Measurements from ENCODE around the gene MICAL2. TPM values are rescaled to one million over a fixed set of nuclear protein-coding genes. Genes with fewer than 3 reads are reported as not detected.

MICAL2 gene
- total and polyA plus RNA-seq, 2 donors (not counting 1 experiment from before 2014, with no cell fraction given) = 0.32 to 0.40 TPM

GRCh38 chr11:12167061-12168000 is 56.9 kb downstream of the MICAL2 start:
- H3K27ac ChIP-seq (ENCODE audit: low read length in 2 of 2) = no peak overlapping the region
- WGBS (ENCODE audit: insufficient coverage) = 92% methylated on average over 16 of the region's 16 CpGs
- CTCF ChIA-PET = no interaction called here
- no peaks in the 10 kb centered on the region for H4K20me1 ChIP-seq (ENCODE audit: control insufficient read depth, insufficient read depth, low read length, poor library complexity, severe bottlenecking)
- POLR2A ChIA-PET = no interaction called here
- no peak overlapping the region for H3K4me2 ChIP-seq (replicated peaks; ENCODE audit: low read depth, low read length, poor library complexity, severe bottlenecking)
- H3K4me1 ChIP-seq (ENCODE audit: control insufficient read depth in 2 of 2, insufficient read depth in 2 of 2, low read length in 2 of 2) = no peaks in the 10 kb centered on the region
- intact Hi-C loops (cut with micrococcal nuclease) = no loop called here
- Mint-ChIP-seq H3K27me3 (peaks cover 14% of the 10 kb centered on the region), H3K4me3 (no peak overlapping the region), H3K9me3 (ENCODE audit: insufficient read depth) (no peaks in the 10 kb centered on the region), H3K4me1 (no peaks in the 10 kb centered on the region), H3K27ac (no peak overlapping the region)
- TF ChIP-seq EZH2 (IDR thresholded peaks at IDR 0.05; ENCODE audit: borderline replicate concordance, insufficient read depth, low read depth, low read length, poor library complexity, severe bottlenecking) (no peak), CTCF (IDR thresholded peaks at IDR 0.05) (no peak)
- no peaks in the 10 kb centered on the region for H3K9me3 ChIP-seq (ENCODE audit: control extremely low read depth in 1 of 3, control insufficient read depth in 2 of 3, insufficient read depth in 1 of 3, low read length in 2 of 3)
- ATAC-seq (ENCODE audit: low read depth) (no peak), DNase-seq (no peak)
- H3K9ac ChIP-seq (ENCODE audit: low read length) = no peak overlapping the region
- H3K27me3 ChIP-seq (replicated peaks in 1 of 4; ENCODE audit: control extremely low read depth in 1 of 4, control insufficient read depth in 3 of 4, insufficient read depth in 4 of 4, low read length in 3 of 4) = no peaks in the 10 kb centered on the region
- no peak overlapping the region for H3K4me3 ChIP-seq (ENCODE audit: control extremely low read depth in 1 of 5, extremely low read depth in 1 of 5, insufficient read depth in 1 of 5, low read depth in 2 of 5, low read length in 4 of 5)
- no peaks in the 10 kb centered on the region for H3K79me2 ChIP-seq (ENCODE audit: control insufficient read depth, insufficient read depth, low read length)
- no peaks in the 10 kb centered on the region for H3K36me3 ChIP-seq (replicated peaks in 1 of 2; ENCODE audit: control extremely low read depth in 1 of 2, control insufficient read depth in 1 of 2, extremely low read depth in 1 of 2, insufficient read depth in 2 of 2, low read length in 1 of 2)
- H2AFZ ChIP-seq (ENCODE audit: insufficient read depth, low read depth, low read length, poor library complexity, severe bottlenecking) = no peak overlapping the region

- no peaks in the 10 kb centered on the region for H3K4me1 Mint-ChIP-seq
- Histone ChIP-seq H3K9ac (ENCODE audit: low read length) (no peak overlapping the region), H3K4me3 (ENCODE audit: control extremely low read depth in 1 of 5, extremely low read depth in 1 of 5, insufficient read depth in 1 of 5, low read depth in 2 of 5, low read length in 4 of 5) (no peak overlapping the region), H3K36me3 (replicated peaks in 1 of 2; ENCODE audit: control extremely low read depth in 1 of 2, control insufficient read depth in 1 of 2, extremely low read depth in 1 of 2, insufficient read depth in 2 of 2, low read length in 1 of 2) (no peaks in the 10 kb centered on the region), H3K4me1 (ENCODE audit: control insufficient read depth in 2 of 2, insufficient read depth in 2 of 2, low read length in 2 of 2) (no peaks in the 10 kb centered on the region), H3K27me3 (replicated peaks in 1 of 4; ENCODE audit: control extremely low read depth in 1 of 4, control insufficient read depth in 3 of 4, insufficient read depth in 4 of 4, low read length in 3 of 4) (no peaks in the 10 kb centered on the region), H2AFZ (ENCODE audit: insufficient read depth, low read depth, low read length, poor library complexity, severe bottlenecking) (no peak overlapping the region), H3K4me2 (replicated peaks; ENCODE audit: low read depth, low read length, poor library complexity, severe bottlenecking) (no peak overlapping the region), H3K9me3 (ENCODE audit: control extremely low read depth in 1 of 3, control insufficient read depth in 2 of 3, insufficient read depth in 1 of 3, low read length in 2 of 3) (no peaks in the 10 kb centered on the region), H3K79me2 (ENCODE audit: control insufficient read depth, insufficient read depth, low read length) (no peaks in the 10 kb centered on the region), H3K27ac (ENCODE audit: low read length in 2 of 2) (no peak overlapping the region), H4K20me1 (ENCODE audit: control insufficient read depth, insufficient read depth, low read length, poor library complexity, severe bottlenecking) (no peaks in the 10 kb centered on the region)
- ChIA-PET CTCF (no interaction called here), POLR2A (no interaction called here)
- DNase-seq (no peak), ATAC-seq (ENCODE audit: low read depth) (no peak)
- H3K27me3 Mint-ChIP-seq = peaks cover 11% of the 10 kb centered on the region
- intact Hi-C loops (cut with micrococcal nuclease) = no loop called here
- H3K27ac Mint-ChIP-seq = no peak overlapping the region
- WGBS (ENCODE audit: insufficient coverage) = 100% methylated on average over 3 of the region's 3 CpGs
- H3K9me3 Mint-ChIP-seq (ENCODE audit: insufficient read depth) = no peaks in the 10 kb centered on the region
- H3K4me3 Mint-ChIP-seq = no peak overlapping the region
- no peak for TF ChIP-seq CTCF (IDR thresholded peaks at IDR 0.05)
- TF ChIP-seq EZH2 (IDR thresholded peaks at IDR 0.05; ENCODE audit: borderline replicate concordance, insufficient read depth, low read depth, low read length, poor library complexity, severe bottlenecking) = no peak
These were observed 57.7 kb downstream of the MICAL2 start for GRCh38 chr11:12168114-12168513.

All from B cell (primary cell).